Glutamatergic neuron (in vitro differentiated cells): Measurements from ENCODE around the gene LHX6. TPM values are rescaled to one million over a fixed set of nuclear protein-coding genes. Genes with fewer than 3 reads are reported as not detected.

Source experiments
- DNase-seq: peaks from one replicate; pipeline ENCODE4 v3.0.0; 2022
- H3K27ac Mint-ChIP-seq: one replicate; pipeline ENCODE4 v1.8.0; 2020; ENCODE audit warnings: mild to moderate bottlenecking, mixed read lengths, inconsistent platforms; ENCODE audit not compliant: unreplicated experiment
- H3K27me3 Mint-ChIP-seq: one replicate; pipeline ENCODE4 v1.8.0; 2020; ENCODE audit warnings: mild to moderate bottlenecking, moderate library complexity, mixed read lengths, inconsistent platforms; ENCODE audit not compliant: unreplicated experiment
- H3K36me3 Mint-ChIP-seq: one replicate; pipeline ENCODE4 v1.8.0; 2020; ENCODE audit warnings: mild to moderate bottlenecking, mixed read lengths, inconsistent platforms; ENCODE audit not compliant: unreplicated experiment
- H3K4me1 Mint-ChIP-seq: one replicate; pipeline ENCODE4 v1.8.0; 2020; ENCODE audit warnings: mild to moderate bottlenecking, low read depth, mixed read lengths, inconsistent platforms; ENCODE audit not compliant: unreplicated experiment
- H3K4me3 Mint-ChIP-seq: one replicate; pipeline ENCODE4 v1.8.0; 2020; ENCODE audit warnings: mild to moderate bottlenecking, mixed read lengths, inconsistent platforms; ENCODE audit not compliant: unreplicated experiment
- H3K9me3 Mint-ChIP-seq: one replicate; pipeline ENCODE4 v1.8.0; 2020; ENCODE audit warnings: mild to moderate bottlenecking, moderate library complexity, mixed read lengths, inconsistent platforms; ENCODE audit not compliant: unreplicated experiment
- total RNA-seq: library from RNA; stranded (reverse); fragmentation: NEBNext Ultra II Directional; extraction: Animal tissue kit (Norgen Biotek cat#: 25700); gene quantifications from one replicate; pipeline ENCODE4 v1.2.1, GENCODE V29; 2021; ENCODE audit not compliant: unreplicated experiment
- TF ChIP-seq, protein P1 (sequence below): fragments of 200-600 bp; sonication (generic); IDR thresholded peaks from one replicate; pipeline ENCODE4 v1.5.0; 2021; ENCODE audit not compliant: partially characterized antibody, unreplicated experiment

LHX6 gene
- total RNA-seq, 1 donor from 2014 or later: 2.8 TPM

GRCh38 chr9:122195875-122196274 is 32.9 kb downstream of the LHX6 start:
- no peak for DNase-seq
- Mint-ChIP-seq H3K4me1 (peaks cover 10% of the 10 kb centered on the region), H3K27ac (no peak overlapping the region), H3K36me3 (no peaks in the 10 kb centered on the region), H3K4me3 (no peak overlapping the region), H3K9me3 (no peaks in the 10 kb centered on the region), H3K27me3 (no peaks in the 10 kb centered on the region)
- TF ChIP-seq, protein P1, sequence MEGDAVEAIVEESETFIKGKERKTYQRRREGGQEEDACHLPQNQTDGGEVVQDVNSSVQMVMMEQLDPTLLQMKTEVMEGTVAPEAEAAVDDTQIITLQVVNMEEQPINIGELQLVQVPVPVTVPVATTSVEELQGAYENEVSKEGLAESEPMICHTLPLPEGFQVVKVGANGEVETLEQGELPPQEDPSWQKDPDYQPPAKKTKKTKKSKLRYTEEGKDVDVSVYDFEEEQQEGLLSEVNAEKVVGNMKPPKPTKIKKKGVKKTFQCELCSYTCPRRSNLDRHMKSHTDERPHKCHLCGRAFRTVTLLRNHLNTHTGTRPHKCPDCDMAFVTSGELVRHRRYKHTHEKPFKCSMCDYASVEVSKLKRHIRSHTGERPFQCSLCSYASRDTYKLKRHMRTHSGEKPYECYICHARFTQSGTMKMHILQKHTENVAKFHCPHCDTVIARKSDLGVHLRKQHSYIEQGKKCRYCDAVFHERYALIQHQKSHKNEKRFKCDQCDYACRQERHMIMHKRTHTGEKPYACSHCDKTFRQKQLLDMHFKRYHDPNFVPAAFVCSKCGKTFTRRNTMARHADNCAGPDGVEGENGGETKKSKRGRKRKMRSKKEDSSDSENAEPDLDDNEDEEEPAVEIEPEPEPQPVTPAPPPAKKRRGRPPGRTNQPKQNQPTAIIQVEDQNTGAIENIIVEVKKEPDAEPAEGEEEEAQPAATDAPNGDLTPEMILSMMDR: no peak

GRCh38 chr9:122193651-122194050 is 35.1 kb downstream of the LHX6 start:
- no peak overlapping the region for H3K4me3 Mint-ChIP-seq
- no peaks in the 10 kb centered on the region for H3K27me3 Mint-ChIP-seq
- H3K27ac Mint-ChIP-seq: no peak overlapping the region
- no peaks in the 10 kb centered on the region for H3K9me3 Mint-ChIP-seq
- TF ChIP-seq, protein P1: no peak
- peaks cover 10% of the 10 kb centered on the region for H3K4me1 Mint-ChIP-seq
- no peaks in the 10 kb centered on the region for H3K36me3 Mint-ChIP-seq
- no peak for DNase-seq

DNA sequence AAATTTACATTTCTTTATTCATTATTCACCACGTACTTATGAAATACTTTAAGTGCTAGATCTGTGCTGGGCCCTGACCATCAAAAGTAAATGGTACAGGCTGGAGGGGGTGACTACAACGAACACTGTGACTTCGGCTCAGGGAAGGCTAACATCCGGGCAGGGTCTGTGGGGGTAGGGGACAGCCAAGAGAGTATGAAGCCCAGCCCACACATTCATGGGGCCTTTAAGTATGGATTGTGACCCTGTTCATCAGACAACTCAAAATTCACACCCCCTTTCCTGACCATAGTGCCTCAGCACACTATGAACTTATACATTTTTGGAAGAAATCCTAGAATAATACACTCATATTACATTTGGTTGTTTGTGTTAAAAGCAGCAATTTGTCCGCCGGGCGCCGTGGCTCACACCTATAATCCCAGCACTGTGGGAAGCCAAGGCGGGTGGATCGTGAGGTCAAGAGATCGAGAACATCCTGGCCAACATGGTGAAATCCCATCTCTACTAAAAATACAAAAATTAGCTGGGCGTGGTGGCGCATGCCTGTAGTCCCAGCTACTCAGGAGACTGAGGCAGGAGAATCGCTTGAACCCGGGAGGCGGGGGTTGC is 35.7 kb downstream of the LHX6 start:
- Mint-ChIP-seq H3K4me1 (peaks cover 6% of the 10 kb centered on the region), H3K4me3 (no peak overlapping the region), H3K36me3 (no peaks in the 10 kb centered on the region), H3K9me3 (no peaks in the 10 kb centered on the region), H3K27ac (no peak overlapping the region), H3K27me3 (no peaks in the 10 kb centered on the region)
- TF ChIP-seq, protein P1: no peak
- DNase-seq: no peak

DNA sequence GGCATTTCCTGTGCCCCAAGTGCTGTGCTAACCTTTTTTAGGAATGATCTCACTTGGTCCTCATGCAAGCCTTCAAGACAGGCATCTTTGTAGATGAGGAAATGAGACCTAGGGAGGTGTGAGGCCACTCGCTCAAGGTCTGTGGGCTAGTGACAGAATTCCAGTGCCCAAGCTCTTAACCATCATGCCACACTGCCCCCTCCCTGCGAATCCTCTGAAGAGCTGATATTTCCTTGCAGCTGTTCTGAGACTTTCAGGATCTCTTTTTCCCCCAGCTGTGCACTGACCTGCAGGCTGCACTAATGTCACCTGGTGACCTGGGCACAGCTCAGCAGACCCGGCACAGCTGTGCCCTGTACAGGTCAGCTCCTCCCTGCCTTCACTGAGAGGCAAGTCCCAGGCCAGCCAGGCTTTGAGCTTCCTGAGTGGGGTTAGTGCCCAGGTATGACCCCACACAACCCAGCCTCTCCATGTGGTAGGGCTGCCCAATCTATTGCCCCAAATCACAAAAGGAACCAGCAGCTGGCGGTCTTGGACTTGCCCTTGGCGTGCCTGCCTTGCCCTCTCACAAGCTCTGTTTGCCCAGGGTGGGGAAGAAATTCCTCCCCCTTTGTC is 36.4 kb downstream of the LHX6 start:
- H3K36me3 Mint-ChIP-seq: no peaks in the 10 kb centered on the region
- DNase-seq: no peak
- H3K4me3 Mint-ChIP-seq: no peak overlapping the region
- TF ChIP-seq, protein P1: no peak
- H3K27ac Mint-ChIP-seq: no peak overlapping the region
- H3K9me3 Mint-ChIP-seq: no peaks in the 10 kb centered on the region
- no peaks in the 10 kb centered on the region for H3K27me3 Mint-ChIP-seq
- peaks cover 4% of the 10 kb centered on the region for H3K4me1 Mint-ChIP-seq

DNA sequence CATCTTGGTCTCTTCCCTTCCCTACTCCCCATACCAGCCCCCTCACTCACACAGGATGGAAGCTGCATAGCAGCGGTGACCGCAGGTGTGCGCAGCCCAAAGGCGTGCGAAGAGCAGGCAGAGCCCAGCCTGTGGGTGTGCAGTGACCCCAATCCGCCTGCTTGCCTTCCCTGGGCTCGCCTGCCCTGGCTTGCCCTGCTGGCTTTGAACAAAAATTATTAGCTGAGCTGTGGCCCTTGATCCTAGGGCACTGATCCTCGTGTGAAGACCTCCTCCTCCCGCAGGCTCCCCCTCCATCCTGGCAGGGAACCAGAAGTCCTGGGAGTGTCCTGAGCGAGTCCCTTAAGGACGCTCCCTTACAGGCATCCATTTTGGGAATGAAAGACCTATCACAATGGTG is 37.2 kb downstream of the LHX6 start:
- no peak overlapping the region for H3K27ac Mint-ChIP-seq

More for the DNA sequence above, 37.2 kb downstream of the LHX6 start:
- Mint-ChIP-seq H3K9me3 (no peaks in the 10 kb centered on the region), H3K36me3 (no peaks in the 10 kb centered on the region), H3K27me3 (no peaks in the 10 kb centered on the region), H3K4me3 (no peak overlapping the region), H3K4me1 (no peaks in the 10 kb centered on the region)
- no peak for DNase-seq
- TF ChIP-seq, protein P1: no peak
